ENCODE data around the gene CLIC4. TPM values are rescaled to one million over a fixed set of nuclear protein-coding genes. Genes with fewer than 3 reads are reported as not detected.

CLIC4 gene
- total and polyA plus RNA-seq, 2 of the 8 experiments (the other 6 are each of a cell fraction or from before 2014, with no cell fraction given), result 77.5 to 293 TPM

DNA sequence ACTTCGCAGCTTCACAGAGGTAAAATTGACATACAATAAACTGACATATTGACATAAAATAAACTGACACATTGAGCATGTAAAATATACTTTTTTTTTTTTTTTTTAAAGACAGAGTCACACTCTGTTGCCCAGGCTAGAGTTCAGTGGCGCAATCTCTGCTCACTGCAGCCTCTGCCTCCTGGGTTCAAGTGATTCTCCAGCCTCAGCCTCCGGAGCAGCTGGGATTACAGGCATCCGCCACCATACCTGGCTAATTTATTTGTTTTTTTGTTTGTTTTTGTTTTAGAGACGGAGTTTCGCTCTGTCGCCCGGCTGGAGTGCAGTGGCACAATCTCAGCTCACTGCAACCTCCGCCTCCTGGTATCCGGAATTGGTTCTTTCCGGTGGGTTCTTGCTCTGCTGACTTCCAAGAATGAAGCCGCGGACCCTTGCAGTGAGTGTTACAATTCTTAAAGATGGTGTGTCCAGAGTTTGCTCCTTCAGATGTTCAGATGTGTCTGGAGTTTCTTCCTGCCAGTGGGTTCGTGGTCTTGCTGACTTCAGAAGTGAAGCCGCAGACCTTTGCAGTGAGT is 48.4 kb upstream of the CLIC4 start:
- Histone ChIP-seq H2AK5ac (ENCODE audit: low read depth, low read length) (no peak overlapping the region), H3K23me2 (ENCODE audit: low read depth, low read length) (no peaks in the 10 kb centered on the region), H3K56ac (replicated peaks; ENCODE audit: insufficient read length, low read depth, low read length) (no peak overlapping the region), H4K20me1 (replicated peaks in 1 of 2; ENCODE audit: control insufficient read depth in 1 of 2, insufficient read depth in 2 of 2, low read length in 2 of 2) (no peaks in the 10 kb centered on the region), H3K4ac (replicated peaks; ENCODE audit: insufficient read length, low read depth, low read length) (no peak overlapping the region), H2BK12ac (ENCODE audit: low read depth, low read length) (no peak overlapping the region), H4K5ac (ENCODE audit: insufficient read length, low read depth, low read length) (no peak overlapping the region), H3K23ac (ENCODE audit: insufficient read length) (no peak overlapping the region), H3K79me2 (ENCODE audit: control insufficient read depth in 1 of 2, insufficient read depth in 2 of 2, low read length in 2 of 2) (no peaks in the 10 kb centered on the region), H4K8ac (ENCODE audit: extremely low read depth, insufficient read depth, low read length) (no peak overlapping the region), H3K4me3 (ENCODE audit: extremely low read depth in 1 of 4, insufficient read depth in 2 of 4, low read depth in 3 of 4, low read length in 4 of 4) (no peak overlapping the region), H3K4me1 (replicated peaks in 1 of 4; ENCODE audit: control insufficient read depth in 3 of 4, insufficient read depth in 4 of 4, low read length in 3 of 4) (peaks cover 0 to 11% (median 4%) of the 10 kb centered on the region in 4 experiments; a peak in 4 of 7 replicates), H2BK20ac (ENCODE audit: low read length) (no peak overlapping the region), H3K9ac (replicated peaks in 1 of 4; ENCODE audit: extremely low read depth in 1 of 4, low read depth in 3 of 4, low read length in 3 of 4) (no peak overlapping the region), H3K36me3 (ENCODE audit: control insufficient read depth in 2 of 4, insufficient read depth in 4 of 4, low read length in 3 of 4) (no peaks in the 10 kb centered on the region), H3K27me3 (replicated peaks in 1 of 4; ENCODE audit: control insufficient read depth in 3 of 4, extremely low read depth in 1 of 4, insufficient read depth in 3 of 4, low read length in 3 of 4) (no peaks in the 10 kb centered on the region), H2BK15ac (ENCODE audit: low read length) (no peak overlapping the region), H4K91ac (replicated peaks; ENCODE audit: insufficient read length, low read length) (no peak overlapping the region), H2AFZ (ENCODE audit: low read length) (no peak overlapping the region), H3K4me2 (ENCODE audit: insufficient read depth in 1 of 2, low read depth in 2 of 2, low read length in 2 of 2) (no peak overlapping the region), H3K27ac (ENCODE audit: low read depth, low read length) (no peak overlapping the region), H2BK120ac (replicated peaks; ENCODE audit: low read depth, low read length) (no peak overlapping the region), H3K14ac (ENCODE audit: insufficient read length) (no peak overlapping the region), H2BK5ac (ENCODE audit: low read depth, low read length) (no peak overlapping the region), H3K9me3 (ENCODE audit: insufficient read depth in 2 of 2, low read depth in 1 of 2, low read length in 1 of 2) (no peaks in the 10 kb centered on the region), H3K79me1 (ENCODE audit: low read depth, low read length) (no peaks in the 10 kb centered on the region), H3K18ac (ENCODE audit: extremely low read depth, low read length) (no peak overlapping the region)
- FAIRE-seq (no peak), DNase-seq (ENCODE audit: low read depth in 1 of 2, low spot score in 2 of 2) (no peak)
- ChIA-PET POLR2A (ENCODE audit: partially characterized antibody) (interaction anchor here (0.6 to 3.9 kb wide), 3 partner anchors 28 to 78 kb away, joined by 3 to 17 read pairs (median 5); partner anchors contain the start of gene CLIC4), CTCF (ENCODE audit: partially characterized antibody) (interaction anchor here (0.6 to 6.9 kb wide), 9 partner anchors 8 to 286 kb away, joined by 3 to 40 read pairs (median 3); no protein-coding TSS in a partner anchor)
- 96% methylated on average over 15 of the region's 15 CpGs; no CpG with 5 or more reads in 1 of the 2 experiments for WGBS, 2 experiments (ENCODE audit: extremely low coverage in 1 of 2, insufficient coverage in 1 of 2, insufficient read length in 1 of 2, insufficient replicate concordance in 2 of 2, low coverage in 1 of 2, low lambda C conversion rate in 2 of 2, missing lambda C conversion rate in 1 of 2)
- TF ChIP-seq FOSL1 (IDR thresholded peaks at IDR 0.05; ENCODE audit: insufficient read depth, low read depth, low read length), result no peak
- TF ChIP-seq SUZ12 (IDR thresholded peaks at IDR 0.05; ENCODE audit: low read length), result no peak
- TF ChIP-seq POLR2AphosphoS5 (IDR thresholded peaks at IDR 0.05; ENCODE audit: low read depth, low read length), result no peak
- TF ChIP-seq POLR2A (IDR thresholded peaks at IDR 0.05; ENCODE audit: control extremely low read depth in 1 of 2, low read depth in 2 of 2, low read length in 2 of 2), result no peak
- TF ChIP-seq SRF (IDR thresholded peaks at IDR 0.05; ENCODE audit: low read depth, low read length), result no peak
- no peak for TF ChIP-seq CEBPB (IDR thresholded peaks at IDR 0.05; ENCODE audit: low read depth, low read length)
- TF ChIP-seq RAD21 (IDR thresholded peaks at IDR 0.05 in 1 of 2, conservative IDR thresholded peaks at IDR 0.05 in 1 of 2; ENCODE audit: low read depth in 2 of 2, low read length in 2 of 2), result no peak
- no peak for TF ChIP-seq CHD2 (IDR thresholded peaks at IDR 0.05; ENCODE audit: low read length)
- no peak for TF ChIP-seq SP2 (IDR thresholded peaks at IDR 0.05; ENCODE audit: low read length)
- no peak for TF ChIP-seq YY1 (IDR thresholded peaks at IDR 0.05; ENCODE audit: low read depth, low read length)
